Mucosa of descending colon (tissue), 3 donors: Measurements from ENCODE around the gene CRNKL1. TPM values are rescaled to one million over a fixed set of nuclear protein-coding genes. Genes with fewer than 3 reads are reported as not detected.

Experiments
- ATAC-seq: fragments of 200-7000 bp; cut with Tn5 transposase; one replicate; pipeline ENCODE4 v1.9.1; 2020; ENCODE audit warnings: mild to moderate bottlenecking, moderate library complexity
- DNase-seq, 3 donors: peaks; one replicate each; pipeline ENCODE4 v3.0.0-alpha.2; 2020
- H3K36me3 ChIP-seq: fragments of 200-600 bp; one replicate; pipeline ENCODE4 v1.8.0; 2021; ENCODE audit warnings: low read depth, mild to moderate bottlenecking
- H3K4me1 ChIP-seq: fragments of 200-600 bp; one replicate; pipeline ENCODE4 v1.8.0; 2021; ENCODE audit warnings: low read depth, mild to moderate bottlenecking
- H3K4me3 ChIP-seq: fragments of 200-600 bp; one replicate; pipeline ENCODE4 v1.8.0; 2021; ENCODE audit warnings: mild to moderate bottlenecking
- H3K9me3 ChIP-seq: fragments of 200-600 bp; one replicate; pipeline ENCODE4 v1.8.0; 2021; ENCODE audit warnings: mild to moderate bottlenecking
- intact Hi-C, 2 donors: fragments of 100-400 bp; cut with DNase I in 1 of 2; cut with micrococcal nuclease in 1 of 2; formaldehyde crosslinking; loops; one replicate each; pipeline versions ENCODE4 v1.11.0 to v1.11.1; 2022; cut with DNase I, micrococcal nuclease
- total RNA-seq, 3 donors: library from RNA; stranded (reverse); fragmentation: NEBNext Ultra II Directional in 2 of 3; extraction: Animal tissue kit (Norgen Biotek cat#: 25700) in 2 of 3; gene quantifications; one replicate each; pipeline versions ENCODE4 v1.2.1 to v1.2.4, GENCODE V29; 2021 to 2023
- TF ChIP-seq, protein P1 (sequence below): fragments of 200-600 bp; IDR thresholded peaks from one replicate; pipeline ENCODE4 v1.8.0; 2022; ENCODE audit warnings: antibody characterized with exemption, mild to moderate bottlenecking
- donor health status: DM: no; HTN: no; CAD: no; lungs with moderate emphysema.
- donor health status: DM: no; HTN: no; CAD: no.
- donor health status: DM: no; HTN: yes; CAD: no.

CRNKL1 gene
- total RNA-seq, 3 donors from 2014 or later = 18.2 to 25.1 (median 21.7) TPM

DNA sequence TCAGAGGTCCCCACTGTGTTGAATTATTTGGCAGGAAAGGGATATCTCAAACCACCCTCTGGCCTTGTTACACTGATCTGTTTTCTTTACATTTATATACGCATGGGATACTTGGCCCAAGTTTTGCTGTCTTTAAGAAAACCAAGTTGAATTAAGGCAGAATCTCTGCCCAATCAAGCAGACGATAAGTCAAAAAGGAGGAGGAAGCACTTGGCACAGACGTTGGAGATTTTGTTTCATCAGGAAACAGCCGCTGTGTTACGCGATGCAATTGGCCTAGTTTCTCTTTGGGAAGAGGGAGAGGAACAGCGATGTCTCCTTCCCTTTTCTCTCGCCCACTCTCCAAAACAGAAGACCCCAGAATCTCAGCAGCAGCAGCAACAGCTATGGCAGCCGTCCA, 55.3 kb downstream of the CRNKL1 start:
- Histone ChIP-seq H3K36me3 (peaks cover 4% of the 10 kb centered on the region), H3K4me3 (no peak overlapping the region), H3K4me1 (peaks cover 10% of the 10 kb centered on the region), H3K9me3 (no peaks in the 10 kb centered on the region)
- no peak for DNase-seq
- TF ChIP-seq, protein P1, sequence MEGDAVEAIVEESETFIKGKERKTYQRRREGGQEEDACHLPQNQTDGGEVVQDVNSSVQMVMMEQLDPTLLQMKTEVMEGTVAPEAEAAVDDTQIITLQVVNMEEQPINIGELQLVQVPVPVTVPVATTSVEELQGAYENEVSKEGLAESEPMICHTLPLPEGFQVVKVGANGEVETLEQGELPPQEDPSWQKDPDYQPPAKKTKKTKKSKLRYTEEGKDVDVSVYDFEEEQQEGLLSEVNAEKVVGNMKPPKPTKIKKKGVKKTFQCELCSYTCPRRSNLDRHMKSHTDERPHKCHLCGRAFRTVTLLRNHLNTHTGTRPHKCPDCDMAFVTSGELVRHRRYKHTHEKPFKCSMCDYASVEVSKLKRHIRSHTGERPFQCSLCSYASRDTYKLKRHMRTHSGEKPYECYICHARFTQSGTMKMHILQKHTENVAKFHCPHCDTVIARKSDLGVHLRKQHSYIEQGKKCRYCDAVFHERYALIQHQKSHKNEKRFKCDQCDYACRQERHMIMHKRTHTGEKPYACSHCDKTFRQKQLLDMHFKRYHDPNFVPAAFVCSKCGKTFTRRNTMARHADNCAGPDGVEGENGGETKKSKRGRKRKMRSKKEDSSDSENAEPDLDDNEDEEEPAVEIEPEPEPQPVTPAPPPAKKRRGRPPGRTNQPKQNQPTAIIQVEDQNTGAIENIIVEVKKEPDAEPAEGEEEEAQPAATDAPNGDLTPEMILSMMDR = no peak
- ATAC-seq = no peak
- intact Hi-C loops = loop anchor here (5.0 to 10.0 kb wide), 2 partner anchors 210 to 212 kb away; no protein-coding TSS in a partner anchor

DNA sequence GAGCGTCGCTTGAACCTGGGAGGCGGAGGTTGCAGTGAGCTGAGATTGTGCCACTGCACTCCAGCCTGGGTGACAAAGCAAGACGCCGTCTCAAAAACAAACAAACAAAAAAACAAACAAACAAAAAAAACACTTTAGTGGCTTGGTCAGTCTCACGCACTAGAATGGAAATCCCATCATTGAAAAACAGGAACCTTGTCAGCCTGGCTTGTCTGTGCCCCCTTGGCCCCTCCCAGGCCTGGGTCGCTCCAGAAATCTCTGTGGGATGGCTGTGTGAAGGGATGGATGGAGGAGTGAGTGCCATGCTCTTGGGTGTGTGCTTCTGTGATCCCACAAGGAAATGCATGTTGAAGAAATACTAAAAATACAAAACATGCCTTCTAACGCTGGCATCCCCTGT, 56.0 kb downstream of the CRNKL1 start:
- TF ChIP-seq, protein P1 = no peak
- intact Hi-C loops = loop anchor here (5.0 to 10.0 kb wide), 2 partner anchors 209 to 211 kb away; no protein-coding TSS in a partner anchor
- Histone ChIP-seq H3K4me3 (no peak overlapping the region), H3K9me3 (no peaks in the 10 kb centered on the region), H3K4me1 (peaks cover 10% of the 10 kb centered on the region), H3K36me3 (peaks cover 4% of the 10 kb centered on the region)
- ATAC-seq (no peak), DNase-seq (no peak)

DNA sequence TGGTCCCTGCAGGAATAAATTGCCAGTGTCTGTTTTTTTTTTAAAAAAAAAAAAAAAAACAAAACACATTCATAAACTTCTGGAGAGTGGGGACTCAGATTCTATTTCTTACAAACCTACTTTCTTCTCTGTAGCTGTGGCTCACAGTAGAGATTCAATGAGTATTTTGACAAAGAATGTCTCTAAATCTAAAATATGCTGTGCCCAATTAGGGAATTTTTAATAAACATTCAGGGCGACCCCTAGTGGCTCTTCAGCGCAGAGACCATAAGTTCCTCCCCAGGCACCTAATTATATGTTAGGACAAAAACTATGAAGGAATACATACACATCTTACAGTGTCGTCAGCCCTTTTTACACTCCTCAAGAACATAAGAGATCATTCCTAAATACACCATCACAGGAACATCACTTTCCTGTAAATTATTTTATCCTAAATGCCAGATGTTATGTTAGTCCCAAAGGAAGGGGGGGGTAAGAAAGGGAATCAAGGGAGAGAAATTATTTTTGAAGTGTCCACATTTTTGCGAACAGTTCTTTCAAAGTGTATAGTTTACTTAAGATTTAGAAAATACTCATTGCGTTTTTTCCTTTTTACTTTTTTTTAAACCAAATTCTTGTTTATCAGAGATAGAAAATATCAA, 56.9 kb downstream of the CRNKL1 start:
- peaks cover 4% of the 10 kb centered on the region for H3K36me3 ChIP-seq
- TF ChIP-seq, protein P1 = peak; percentile 51
- H3K4me1 ChIP-seq = peaks cover 10% of the 10 kb centered on the region
- H3K9me3 ChIP-seq = no peaks in the 10 kb centered on the region
- H3K4me3 ChIP-seq = no peak overlapping the region
- intact Hi-C loops = loop anchor here (5.0 to 10.0 kb wide), 2 partner anchors 208 to 211 kb away; no protein-coding TSS in a partner anchor
- peak; percentile 56 for ATAC-seq
- DNase-seq = peak in 1 of 3 donors; percentile 52

DNA sequence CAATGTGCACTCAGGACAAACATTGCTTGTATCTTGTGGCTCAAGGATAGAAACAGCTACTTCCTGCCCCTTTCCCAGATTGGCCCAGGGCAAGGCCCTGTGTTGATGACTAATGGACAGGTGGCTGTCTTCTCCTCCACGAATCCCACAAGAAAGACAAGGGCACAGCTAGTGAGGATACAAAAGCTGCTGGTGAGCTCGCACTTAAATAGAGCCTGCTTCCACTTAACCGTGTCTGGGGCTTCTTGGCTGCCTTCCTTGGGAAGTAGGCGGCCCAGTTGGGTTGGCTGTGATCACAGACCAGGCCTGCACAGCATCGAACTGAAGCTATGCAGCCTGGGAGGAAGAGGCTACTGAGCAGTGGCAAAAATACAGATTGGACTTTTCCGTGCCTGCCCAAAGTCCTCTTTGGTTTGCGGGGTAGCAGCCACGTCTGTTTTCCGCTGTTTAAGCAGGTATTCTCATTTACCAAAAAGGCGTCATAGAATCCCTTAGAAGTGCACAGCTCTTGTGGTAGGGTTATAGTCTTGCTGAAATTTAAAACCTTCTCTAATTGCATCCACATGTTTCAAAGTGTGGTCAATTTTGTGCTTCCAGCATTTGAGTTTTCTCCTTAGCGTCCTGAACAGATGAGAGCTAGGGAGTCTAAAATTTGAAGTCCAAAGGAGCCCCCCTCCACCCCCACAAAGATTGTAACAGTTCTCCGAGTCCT, 58.2 kb downstream of the CRNKL1 start:
- H3K4me1 ChIP-seq = peaks cover 10% of the 10 kb centered on the region
- DNase-seq (no peak), ATAC-seq (peak; percentile 35)
- intact Hi-C loops = loop anchor here in 1 of 2 donors (10.0 kb wide), 1 partner anchor 209 kb away; no protein-coding TSS in a partner anchor
- H3K4me3 ChIP-seq = no peak overlapping the region
- no peaks in the 10 kb centered on the region for H3K9me3 ChIP-seq
- H3K36me3 ChIP-seq = peaks cover 4% of the 10 kb centered on the region
- TF ChIP-seq, protein P1 = no peak

DNA sequence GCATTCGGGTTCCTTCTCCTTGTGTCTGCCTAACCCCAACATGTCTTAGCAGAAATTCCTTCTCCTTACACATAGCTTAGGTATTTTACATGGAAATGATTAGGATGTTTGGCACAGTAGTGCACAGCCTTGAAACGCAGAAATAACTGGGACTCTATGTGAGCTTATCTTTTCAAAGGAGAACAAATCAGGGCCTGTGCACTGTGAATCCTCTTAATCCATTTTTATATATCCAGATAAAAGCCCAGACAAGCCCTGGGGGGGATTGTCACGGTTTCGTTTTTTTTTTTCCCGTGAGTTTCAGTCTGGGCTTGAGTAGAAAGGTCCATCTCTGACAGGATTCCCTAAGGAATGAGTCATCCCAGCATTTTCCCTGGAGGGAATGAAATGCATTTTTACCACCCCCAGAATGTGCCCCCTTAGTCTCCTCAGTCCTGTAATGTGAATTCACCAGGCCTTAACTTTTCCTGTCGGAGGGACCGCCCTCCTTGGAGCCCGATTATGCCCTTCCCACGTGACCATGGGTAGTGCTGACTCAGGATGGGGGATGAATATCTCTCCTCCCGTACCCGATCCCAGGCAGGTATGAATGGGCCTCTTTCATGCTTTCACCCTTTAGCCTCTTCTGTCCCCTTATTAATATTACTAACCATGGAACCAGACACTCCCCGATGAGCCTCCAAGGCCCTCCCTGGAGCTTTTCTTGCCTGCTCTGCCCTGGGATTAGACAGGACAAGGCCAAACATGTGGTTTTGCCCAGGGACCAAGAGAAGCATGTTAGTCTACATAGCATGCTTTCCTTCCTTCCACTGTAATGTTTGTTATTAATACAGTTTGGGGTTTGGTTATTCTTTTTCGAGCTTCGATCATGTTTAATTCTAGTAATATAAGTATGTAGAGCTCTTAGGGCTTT, 59.0 kb downstream of the CRNKL1 start:
- no peaks in the 10 kb centered on the region for H3K36me3 ChIP-seq
- H3K4me3 ChIP-seq = no peak overlapping the region
- DNase-seq (no peak), ATAC-seq (peak; percentile 25)
- TF ChIP-seq, protein P1 = no peak
- H3K9me3 ChIP-seq = no peaks in the 10 kb centered on the region
- H3K4me1 ChIP-seq = peaks cover 10% of the 10 kb centered on the region
- intact Hi-C loops = loop anchor here in 1 of 2 donors (10.0 kb wide), 1 partner anchor 208 kb away; no protein-coding TSS in a partner anchor
